SK-N-SH treated with all-trans-retinoic acid at 6 μM for 48 hours (cell line): ENCODE measurements around the gene KLK1.

Source experiments
- CSDC2 ChIP-seq: fragments of 250-450 bp; sonication (Bioruptor Pico); IDR thresholded peaks from 2 replicates; pipeline ENCODE4 v1.5.0; 2020; ENCODE audit warnings: mild to moderate bottlenecking, moderate library complexity
- ESRRG ChIP-seq: fragments of 250-450 bp; sonication (Bioruptor Pico); IDR thresholded peaks from 2 replicates; pipeline ENCODE4 v1.6.1; 2021; ENCODE audit warnings: mild to moderate bottlenecking
- GLIS3 ChIP-seq: fragments of 250-450 bp; sonication (Bioruptor Pico); IDR thresholded peaks from 2 replicates; pipeline ENCODE4 v1.5.0; 2020; ENCODE audit warnings: mild to moderate bottlenecking, moderate library complexity
- PPARA ChIP-seq: fragments of 250-450 bp; sonication (Bioruptor Pico); IDR thresholded peaks from 2 replicates; pipeline ENCODE4 v1.5.0; 2020; ENCODE audit warnings: mild to moderate bottlenecking, borderline replicate concordance
- TOX ChIP-seq: fragments of 250-450 bp; sonication (Bioruptor Pico); IDR thresholded peaks from 2 replicates; pipeline ENCODE4 v1.8.0; 2021; ENCODE audit warnings: mild to moderate bottlenecking, moderate library complexity, borderline replicate concordance
- ZFP3 ChIP-seq: fragments of 250-450 bp; sonication (Bioruptor Pico); IDR thresholded peaks from 2 replicates; pipeline ENCODE4 v1.5.0; 2020; ENCODE audit warnings: mild to moderate bottlenecking, moderate library complexity
- ZFP30 ChIP-seq: fragments of 450-650 bp; formaldehyde crosslinking; IDR thresholded peaks from 2 replicates; pipeline ENCODE4 v1.5.0; 2022; ENCODE audit warnings: mild to moderate bottlenecking, moderate library complexity
- ZNF565 ChIP-seq: fragments of 450-650 bp; formaldehyde crosslinking; conservative IDR thresholded peaks from 2 replicates; pipeline ENCODE4 v1.5.0; 2020; ENCODE audit warnings: low read depth, mild to moderate bottlenecking, moderate library complexity
- TF ChIP-seq, protein P1 (sequence below): fragments of 250-450 bp; sonication (Bioruptor Pico); IDR thresholded peaks from 2 replicates; pipeline ENCODE4 v1.8.0; 2020; ENCODE audit warnings: mild to moderate bottlenecking, moderate library complexity, borderline replicate concordance
- TF ChIP-seq, protein P2 (sequence below): fragments of 250-450 bp; sonication (Bioruptor Pico); IDR thresholded peaks from 2 replicates; pipeline ENCODE4 v1.5.1; 2021; ENCODE audit warnings: mild to moderate bottlenecking, moderate library complexity
- TF ChIP-seq, protein P3 (sequence below): fragments of 250-450 bp; sonication (Bioruptor Pico); IDR thresholded peaks from 2 replicates; pipeline ENCODE4 v1.8.0; 2021; ENCODE audit warnings: low read depth, mild to moderate bottlenecking, moderate library complexity, borderline replicate concordance

- TF ChIP-seq TOX (no peak), CSDC2 (CRISPR knock-in tag) (no peak), GLIS3 (no peak), ZFP3 (CRISPR knock-in tag) (no peak), PPARA (no peak), ZNF565 (CRISPR knock-in tag) (no peak), ESRRG (no peak), ZFP30 (CRISPR knock-in tag) (no peak)
- TF ChIP-seq, protein P1, sequence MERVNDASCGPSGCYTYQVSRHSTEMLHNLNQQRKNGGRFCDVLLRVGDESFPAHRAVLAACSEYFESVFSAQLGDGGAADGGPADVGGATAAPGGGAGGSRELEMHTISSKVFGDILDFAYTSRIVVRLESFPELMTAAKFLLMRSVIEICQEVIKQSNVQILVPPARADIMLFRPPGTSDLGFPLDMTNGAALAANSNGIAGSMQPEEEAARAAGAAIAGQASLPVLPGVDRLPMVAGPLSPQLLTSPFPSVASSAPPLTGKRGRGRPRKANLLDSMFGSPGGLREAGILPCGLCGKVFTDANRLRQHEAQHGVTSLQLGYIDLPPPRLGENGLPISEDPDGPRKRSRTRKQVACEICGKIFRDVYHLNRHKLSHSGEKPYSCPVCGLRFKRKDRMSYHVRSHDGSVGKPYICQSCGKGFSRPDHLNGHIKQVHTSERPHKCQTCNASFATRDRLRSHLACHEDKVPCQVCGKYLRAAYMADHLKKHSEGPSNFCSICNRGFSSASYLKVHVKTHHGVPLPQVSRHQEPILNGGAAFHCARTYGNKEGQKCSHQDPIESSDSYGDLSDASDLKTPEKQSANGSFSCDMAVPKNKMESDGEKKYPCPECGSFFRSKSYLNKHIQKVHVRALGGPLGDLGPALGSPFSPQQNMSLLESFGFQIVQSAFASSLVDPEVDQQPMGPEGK (CRISPR knock-in tag) = no peak
- TF ChIP-seq, protein P2, sequence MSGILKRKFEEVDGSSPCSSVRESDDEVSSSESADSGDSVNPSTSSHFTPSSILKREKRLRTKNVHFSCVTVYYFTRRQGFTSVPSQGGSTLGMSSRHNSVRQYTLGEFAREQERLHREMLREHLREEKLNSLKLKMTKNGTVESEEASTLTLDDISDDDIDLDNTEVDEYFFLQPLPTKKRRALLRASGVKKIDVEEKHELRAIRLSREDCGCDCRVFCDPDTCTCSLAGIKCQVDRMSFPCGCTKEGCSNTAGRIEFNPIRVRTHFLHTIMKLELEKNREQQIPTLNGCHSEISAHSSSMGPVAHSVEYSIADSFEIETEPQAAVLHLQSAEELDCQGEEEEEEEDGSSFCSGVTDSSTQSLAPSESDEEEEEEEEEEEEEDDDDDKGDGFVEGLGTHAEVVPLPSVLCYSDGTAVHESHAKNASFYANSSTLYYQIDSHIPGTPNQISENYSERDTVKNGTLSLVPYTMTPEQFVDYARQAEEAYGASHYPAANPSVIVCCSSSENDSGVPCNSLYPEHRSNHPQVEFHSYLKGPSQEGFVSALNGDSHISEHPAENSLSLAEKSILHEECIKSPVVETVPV = no peak
- TF ChIP-seq, protein P3, sequence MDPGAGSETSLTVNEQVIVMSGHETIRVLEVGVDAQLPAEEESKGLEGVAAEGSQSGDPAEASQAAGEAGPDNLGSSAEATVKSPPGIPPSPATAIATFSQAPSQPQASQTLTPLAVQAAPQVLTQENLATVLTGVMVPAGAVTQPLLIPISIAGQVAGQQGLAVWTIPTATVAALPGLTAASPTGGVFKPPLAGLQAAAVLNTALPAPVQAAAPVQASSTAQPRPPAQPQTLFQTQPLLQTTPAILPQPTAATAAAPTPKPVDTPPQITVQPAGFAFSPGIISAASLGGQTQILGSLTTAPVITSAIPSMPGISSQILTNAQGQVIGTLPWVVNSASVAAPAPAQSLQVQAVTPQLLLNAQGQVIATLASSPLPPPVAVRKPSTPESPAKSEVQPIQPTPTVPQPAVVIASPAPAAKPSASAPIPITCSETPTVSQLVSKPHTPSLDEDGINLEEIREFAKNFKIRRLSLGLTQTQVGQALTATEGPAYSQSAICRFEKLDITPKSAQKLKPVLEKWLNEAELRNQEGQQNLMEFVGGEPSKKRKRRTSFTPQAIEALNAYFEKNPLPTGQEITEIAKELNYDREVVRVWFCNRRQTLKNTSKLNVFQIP (CRISPR knock-in tag) = no peak
Observed at GRCh38 chr19:50861496-50862286, 38.1 kb upstream of the KLK1 start.
